GM12875 (cell line): ENCODE data around the gene JAKMIP2.

ENCODE experiments used
- H3K4me3 ChIP-seq: one replicate; pipeline ENCODE4 v1.5.1; 2011; ENCODE audit warnings: low read depth, low read length, control low read depth
- TF ChIP-seq, protein P1 (sequence below): IDR thresholded peaks from 2 replicates; pipeline ENCODE4 v1.5.1; 2011; ENCODE audit warnings: low read depth, mild to moderate bottlenecking, control low read depth, inconsistent platforms, low read length, moderate library complexity, borderline replicate concordance; ENCODE audit not compliant: insufficient read depth

The JAKMIP2 gene

DNA sequence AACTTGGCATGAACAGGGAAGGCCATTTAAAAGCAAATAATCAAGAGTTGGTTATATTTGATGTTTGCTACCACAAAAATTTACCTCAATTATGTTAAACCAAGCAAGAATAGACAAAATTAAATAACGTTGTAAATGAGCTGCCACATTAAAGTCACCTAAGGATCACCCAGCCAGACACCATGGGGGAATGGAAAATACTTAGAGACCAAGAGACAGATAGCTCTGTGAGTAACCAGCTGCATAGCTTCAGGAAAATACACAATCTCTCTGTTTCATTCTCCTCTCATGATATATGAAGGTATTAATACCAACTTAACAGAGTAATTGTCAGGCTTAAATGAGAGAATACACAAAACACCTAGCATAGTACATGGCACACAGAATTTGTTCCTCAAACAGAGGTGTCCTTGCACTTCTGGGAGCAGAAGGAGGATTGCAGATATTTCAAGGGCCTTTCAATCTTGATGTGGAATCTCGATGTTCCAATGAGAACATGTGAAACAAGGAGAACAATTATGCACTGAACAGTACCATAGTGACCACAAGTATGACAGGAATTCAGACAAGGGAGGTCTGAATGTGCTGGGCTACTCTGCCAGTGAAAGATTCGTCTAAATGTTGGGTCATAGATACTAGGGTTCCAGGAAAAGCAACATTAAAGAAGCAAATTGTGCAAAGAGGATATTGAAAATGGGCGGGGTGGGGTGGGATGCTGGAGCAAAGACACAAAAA, 18.6 kb downstream of the JAKMIP2 start:
- TF ChIP-seq, protein P1, sequence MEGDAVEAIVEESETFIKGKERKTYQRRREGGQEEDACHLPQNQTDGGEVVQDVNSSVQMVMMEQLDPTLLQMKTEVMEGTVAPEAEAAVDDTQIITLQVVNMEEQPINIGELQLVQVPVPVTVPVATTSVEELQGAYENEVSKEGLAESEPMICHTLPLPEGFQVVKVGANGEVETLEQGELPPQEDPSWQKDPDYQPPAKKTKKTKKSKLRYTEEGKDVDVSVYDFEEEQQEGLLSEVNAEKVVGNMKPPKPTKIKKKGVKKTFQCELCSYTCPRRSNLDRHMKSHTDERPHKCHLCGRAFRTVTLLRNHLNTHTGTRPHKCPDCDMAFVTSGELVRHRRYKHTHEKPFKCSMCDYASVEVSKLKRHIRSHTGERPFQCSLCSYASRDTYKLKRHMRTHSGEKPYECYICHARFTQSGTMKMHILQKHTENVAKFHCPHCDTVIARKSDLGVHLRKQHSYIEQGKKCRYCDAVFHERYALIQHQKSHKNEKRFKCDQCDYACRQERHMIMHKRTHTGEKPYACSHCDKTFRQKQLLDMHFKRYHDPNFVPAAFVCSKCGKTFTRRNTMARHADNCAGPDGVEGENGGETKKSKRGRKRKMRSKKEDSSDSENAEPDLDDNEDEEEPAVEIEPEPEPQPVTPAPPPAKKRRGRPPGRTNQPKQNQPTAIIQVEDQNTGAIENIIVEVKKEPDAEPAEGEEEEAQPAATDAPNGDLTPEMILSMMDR: no peak
- H3K4me3 ChIP-seq: no peak overlapping the region

DNA sequence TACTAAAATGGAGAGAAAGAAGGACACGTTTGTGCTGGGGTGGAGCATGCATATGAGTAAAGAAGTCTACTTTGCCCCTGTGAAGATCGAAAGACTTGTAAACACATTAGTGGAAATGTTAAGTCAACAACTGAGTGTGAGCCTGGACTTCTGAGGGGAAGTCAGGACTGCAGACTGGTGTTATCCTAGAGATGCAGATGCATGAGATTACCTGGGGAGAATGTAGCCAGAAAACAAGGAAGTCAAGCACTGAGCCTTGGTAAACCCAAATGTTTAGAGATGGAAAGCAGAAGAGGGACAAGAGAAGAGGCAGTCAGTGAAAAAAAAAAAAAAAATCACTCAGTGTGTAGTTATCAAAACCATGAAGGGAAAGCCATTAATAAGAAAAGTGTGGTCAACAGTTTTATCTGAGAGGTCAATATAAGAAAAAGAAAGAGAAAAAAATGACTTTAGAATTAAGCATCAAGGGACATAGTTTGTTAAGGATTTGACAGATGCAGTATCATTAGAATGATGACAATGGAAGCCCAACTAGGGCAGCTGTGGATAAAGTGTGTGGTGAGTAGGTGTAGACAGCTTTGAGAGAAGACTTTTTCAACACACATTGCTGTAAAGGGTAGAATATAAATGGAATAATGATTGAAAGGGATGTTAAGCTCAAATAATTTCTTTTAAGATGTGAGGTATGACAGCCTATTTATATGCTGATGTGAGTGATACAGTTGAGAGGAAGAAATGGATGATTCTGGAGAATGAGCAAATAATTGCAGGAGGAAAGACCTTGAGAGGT, 22.2 kb downstream of the JAKMIP2 start:
- TF ChIP-seq, protein P1: no peak
- H3K4me3 ChIP-seq: no peak overlapping the region

DNA sequence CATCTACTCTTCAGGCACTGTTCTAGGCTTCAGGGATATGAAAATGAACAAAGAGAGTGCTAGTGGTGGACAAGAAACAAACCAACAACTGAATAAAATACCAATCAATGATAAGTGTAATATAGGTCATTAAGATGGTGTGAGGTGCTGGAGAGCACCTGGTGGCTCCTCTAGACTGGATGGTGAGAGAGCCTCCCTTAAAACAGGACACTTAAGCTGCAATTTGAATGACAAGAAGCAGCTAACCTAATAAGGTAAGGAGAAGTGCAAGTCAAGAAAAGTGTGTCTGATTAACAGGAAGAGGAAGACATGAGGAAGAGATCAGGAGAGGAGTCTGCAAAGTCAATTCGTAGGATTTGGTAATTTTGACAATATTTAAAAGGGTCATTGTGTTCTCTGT, 23.1 kb downstream of the JAKMIP2 start:
- H3K4me3 ChIP-seq: no peak overlapping the region
- TF ChIP-seq, protein P1: no peak

DNA sequence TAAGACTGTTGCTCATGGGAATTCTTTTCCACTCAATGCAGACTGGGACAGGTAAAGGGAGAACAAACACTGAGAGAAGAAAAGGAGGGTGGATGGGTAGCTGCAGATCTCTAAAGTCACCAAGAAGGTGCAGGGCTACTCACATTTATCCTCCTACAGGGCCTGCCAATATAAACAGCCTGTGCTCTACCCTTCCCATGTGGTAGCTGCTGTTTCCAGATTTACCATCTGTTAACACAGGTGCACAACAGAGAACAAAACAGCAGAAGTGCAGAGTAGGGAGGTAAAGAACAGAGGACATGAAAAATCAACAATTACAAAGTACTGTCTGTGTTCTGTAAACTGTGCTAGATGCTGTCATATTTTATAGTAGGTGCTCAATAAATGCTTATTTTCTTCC, 26.0 kb downstream of the JAKMIP2 start:
- TF ChIP-seq, protein P1: no peak
- H3K4me3 ChIP-seq: no peak overlapping the region

DNA sequence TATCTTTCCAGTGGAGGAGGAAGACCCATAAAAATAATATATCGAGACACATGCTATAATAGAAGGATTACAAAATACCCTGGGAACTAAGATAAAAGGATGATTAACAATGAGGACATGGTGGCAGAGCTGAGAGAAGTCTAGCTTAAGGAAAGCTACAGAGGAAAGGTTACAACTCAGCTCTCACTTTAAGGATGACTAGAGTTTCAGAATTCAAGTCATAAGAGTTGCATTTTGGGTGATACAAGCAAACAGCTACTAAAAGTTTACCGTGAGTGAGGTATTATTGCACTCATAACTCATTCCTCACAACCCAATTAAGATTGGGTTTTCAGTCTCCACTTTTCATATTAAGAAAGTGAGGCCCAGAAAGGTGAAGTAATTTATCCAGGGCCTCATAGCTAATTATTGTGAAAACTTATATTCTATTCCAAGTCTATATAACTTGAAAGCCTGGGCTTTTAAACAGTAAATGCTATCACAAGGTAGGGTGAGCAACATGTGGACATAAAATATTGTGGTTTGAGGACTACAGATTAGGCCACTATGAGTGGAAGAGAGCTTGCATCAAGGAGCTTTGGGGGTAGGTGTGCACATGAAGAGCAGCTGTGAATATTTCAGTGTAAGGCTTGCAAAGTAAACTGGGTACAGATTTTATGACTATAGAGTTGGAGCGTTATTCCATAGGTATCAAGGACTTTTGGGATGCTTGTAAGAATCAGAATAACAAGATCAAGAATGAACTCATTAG, 28.0 kb downstream of the JAKMIP2 start:
- TF ChIP-seq, protein P1: no peak

DNA sequence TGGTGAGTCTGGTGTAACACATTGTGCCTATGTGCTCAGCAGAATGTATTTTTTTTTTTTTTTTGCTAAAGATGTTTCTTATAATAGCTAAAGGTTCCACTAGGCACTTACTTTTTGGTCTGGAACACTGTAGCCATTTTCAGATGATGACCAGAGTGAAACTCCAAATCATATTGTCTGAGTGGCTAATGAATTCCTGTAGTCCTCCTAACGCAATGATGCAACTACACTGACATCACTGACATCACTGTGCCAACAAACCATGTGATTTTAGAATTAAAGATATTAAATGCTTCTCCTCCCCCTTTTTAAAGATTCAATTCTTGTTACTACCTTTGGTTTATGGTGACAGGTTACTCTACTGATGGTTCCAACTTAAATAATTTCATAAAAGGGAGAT, 28.8 kb downstream of the JAKMIP2 start:
- no peak overlapping the region for H3K4me3 ChIP-seq
- TF ChIP-seq, protein P1: no peak

More for the DNA sequence above, 28.0 kb downstream of the JAKMIP2 start:
- H3K4me3 ChIP-seq: no peak overlapping the region
